GM19397 (cell line): ENCODE data around the gene SUMO3.

Source experiments
- ATAC-seq: cut with Tn5 transposase; IDR thresholded peaks from one replicate; pipeline ENCODE4 v1.9.1; 2021; ENCODE audit warnings: mild to moderate bottlenecking, moderate library complexity; ENCODE audit not compliant: unreplicated experiment

Gene SUMO3

GRCh38 chr21:44780767-44781459 is 36.9 kb downstream of the SUMO3 start:
- no peak for ATAC-seq

- no peak for ATAC-seq
Observed at GRCh38 chr21:44780137-44780502, 37.7 kb downstream of the SUMO3 start.

DNA sequence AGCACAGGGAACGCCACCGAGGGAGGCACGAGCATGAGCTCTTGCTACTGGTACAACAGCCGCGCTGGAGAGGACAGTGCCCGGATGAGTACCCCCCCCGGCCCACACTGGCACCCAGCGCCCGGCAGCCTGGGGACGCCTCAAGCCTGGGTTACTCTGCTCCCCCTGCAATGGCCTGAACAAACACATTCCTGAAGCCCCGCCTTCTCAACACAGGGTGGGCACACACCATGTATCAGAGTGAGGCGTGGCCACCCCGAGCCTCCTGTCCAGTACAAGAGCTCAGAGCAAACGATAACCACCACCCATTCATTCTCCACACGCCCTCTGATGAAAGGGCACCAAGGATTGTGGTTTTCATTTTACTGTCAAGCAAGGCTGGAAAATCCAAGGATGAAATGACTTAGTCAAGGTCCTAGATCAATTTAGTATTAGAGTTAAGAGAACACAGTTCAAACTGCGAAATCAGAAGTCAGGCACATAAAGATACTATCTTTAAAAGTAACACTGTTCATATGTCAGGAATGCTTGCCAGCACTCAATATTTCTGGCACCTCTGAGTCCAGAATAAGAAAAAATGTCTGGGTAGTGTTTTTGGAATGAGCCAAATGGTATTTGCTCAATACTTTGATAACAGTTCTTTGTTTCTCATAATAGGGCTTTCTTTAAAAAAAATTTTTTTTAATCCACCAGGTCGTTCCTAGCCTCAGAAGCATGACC is 38.3 kb downstream of the SUMO3 start:
- ATAC-seq = no peak

DNA sequence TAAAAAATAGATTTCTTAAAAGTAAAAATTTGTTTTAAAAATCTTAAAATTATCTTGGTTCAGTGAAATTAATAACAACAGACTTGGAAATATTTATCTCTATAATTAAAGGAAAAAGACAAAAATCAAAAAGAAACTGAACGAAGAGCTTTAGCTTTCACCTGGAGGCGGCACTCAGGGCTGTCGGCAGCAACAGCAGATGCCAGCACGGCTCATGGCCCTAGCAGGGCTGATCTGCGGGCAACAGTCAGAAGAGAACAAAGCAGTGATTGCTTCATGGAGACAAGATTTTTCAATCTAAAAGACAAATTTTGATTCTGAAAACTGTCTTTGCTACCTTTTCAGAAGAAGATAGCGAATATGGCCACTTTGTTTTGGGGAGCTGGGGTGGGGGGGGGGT is 38.9 kb downstream of the SUMO3 start:
- ATAC-seq = no peak

DNA sequence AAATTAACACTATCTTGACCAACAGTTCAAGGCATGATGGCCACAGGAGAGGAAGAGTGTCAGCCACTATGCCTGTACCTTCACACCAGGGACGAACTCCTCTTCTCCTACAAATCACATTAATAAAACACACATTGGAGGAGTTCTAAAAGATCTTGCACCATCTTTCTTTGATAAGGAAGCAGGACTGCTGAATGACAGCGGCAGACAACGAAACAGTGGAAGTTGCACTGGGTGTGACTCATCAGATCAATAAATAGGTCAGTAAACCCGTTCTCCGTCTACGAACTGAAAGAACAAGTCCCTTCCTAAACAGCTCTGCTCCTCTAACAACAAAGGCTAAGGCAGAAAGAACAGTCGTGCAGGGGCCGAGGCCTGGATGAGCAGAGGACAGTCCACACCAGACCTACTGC is 39.4 kb downstream of the SUMO3 start:
- no peak for ATAC-seq

- ATAC-seq = no peak
Observed at GRCh38 chr21:44778094-44778493, 39.8 kb downstream of the SUMO3 start.

- no peak for ATAC-seq
Observed at GRCh38 chr21:44774972-44775371, 42.9 kb downstream of the SUMO3 start.

- ATAC-seq = no peak
Observed at GRCh38 chr21:44773291-44773932, 44.5 kb downstream of the SUMO3 start.

- no peak for ATAC-seq
Observed at GRCh38 chr21:44771896-44772525, 45.9 kb downstream of the SUMO3 start.

DNA sequence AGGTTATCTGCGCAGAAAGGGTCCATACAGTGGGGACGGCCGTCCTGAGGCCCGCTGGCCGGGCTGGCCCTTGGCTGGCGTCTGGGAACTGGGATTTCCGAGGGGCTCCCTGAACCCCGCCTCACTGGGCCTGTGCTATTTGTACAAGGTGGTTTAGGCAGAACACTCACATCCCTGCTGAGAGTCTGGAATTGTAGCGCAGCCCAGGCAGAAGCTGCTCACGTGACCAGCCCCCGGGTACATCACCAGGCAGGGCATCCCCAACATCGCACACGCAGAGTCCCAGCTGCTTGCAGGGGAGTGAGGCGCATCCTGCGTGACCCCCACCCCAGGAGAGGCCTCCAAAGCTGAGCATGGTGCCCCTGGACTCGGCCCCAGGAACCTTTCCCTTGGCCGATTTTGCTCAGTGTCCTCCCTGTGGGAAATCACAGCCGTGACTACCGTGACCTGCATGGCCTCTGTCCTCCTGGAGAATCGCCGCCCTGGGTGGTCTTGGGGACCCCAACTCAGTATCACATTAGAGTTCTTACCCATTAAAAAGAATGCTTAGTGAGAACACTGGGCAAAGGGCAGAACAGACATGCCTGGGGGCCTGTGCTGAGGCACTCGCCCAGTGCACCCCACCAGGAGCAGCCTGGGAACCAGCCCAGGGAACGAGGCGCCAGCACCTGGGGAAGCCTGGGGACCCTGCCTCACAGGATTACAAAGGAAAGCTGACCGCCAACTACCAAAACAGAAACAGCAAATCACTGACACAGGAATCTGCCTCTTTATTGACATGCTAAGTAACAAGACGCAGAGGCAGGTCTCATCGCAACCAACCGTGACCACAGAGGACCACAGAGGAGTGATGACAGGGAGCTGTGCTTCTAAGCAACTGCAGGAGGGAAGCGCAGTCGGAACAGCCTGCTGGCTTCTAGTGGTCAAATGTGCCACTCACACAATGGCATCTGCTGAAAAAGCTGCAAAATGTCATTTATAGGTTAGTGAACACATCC is 49.7 kb downstream of the SUMO3 start:
- no peak for ATAC-seq

DNA sequence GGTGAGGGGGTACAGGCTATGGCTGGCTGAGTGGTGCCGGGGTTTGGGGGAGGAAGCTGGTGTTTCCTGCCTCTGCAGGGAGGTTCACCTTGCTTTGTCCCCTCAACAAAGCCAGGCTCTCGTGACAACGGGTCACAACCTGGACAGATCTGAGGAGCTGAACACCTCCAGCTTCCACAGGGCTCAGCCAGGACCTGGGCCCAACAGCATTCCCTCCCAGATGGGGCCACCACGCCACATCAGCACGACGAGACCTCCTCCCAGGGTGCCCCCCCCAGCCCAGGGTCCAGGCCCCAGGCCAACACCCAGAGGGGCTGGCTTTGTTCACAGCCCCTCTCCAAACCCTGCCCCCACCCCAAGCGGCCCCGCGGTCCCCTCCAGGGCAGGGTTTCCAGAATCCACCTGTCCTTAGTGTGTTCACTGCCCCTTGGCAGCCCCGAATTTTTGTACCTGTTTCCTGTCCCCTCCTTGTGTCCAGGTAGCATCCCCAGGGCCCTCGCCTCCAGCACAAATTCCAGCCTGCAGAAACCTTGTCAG is 51.0 kb downstream of the SUMO3 start:
- ATAC-seq = no peak

DNA sequence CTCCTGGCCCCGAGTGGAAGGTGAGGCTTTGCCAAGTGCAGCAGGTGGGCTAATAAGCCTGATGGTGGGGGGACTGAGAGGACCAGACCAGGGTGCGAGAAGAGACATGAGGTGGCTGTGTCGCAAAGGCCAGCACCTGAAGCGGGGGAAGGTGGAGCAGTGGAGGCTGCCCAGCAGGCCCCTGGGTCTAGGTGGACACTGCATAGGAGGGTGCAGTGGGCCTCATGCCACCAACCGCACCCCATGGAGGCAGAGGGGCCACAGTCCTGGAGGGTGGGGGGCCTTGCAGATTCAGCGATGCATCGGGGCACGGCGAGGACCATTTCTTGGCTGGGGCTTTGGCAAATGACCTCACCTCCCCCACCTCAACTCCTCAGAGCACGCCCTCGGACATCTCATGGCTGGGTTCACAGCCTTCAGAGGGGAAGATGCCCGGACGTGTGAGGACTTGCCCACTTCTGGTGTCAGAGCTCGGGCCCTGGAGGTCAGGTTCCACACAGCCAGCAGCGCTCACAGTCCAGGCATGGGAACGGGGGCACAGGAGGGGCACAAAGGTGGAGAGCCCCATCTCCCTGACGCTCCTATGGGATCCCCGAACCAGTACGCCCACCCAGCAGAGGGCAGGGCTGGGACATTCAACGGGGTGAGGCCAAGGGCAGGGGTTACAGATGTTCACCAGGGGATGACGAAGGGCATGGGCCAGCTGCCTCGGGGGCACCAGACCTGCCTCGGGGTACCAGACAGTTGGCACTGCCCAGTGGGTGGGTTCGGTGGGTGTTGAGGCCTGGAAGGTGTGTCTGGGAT is 51.6 kb downstream of the SUMO3 start:
- no peak for ATAC-seq

- no peak for ATAC-seq
Observed at GRCh38 chr21:44765231-44766013, 52.4 kb downstream of the SUMO3 start.

DNA sequence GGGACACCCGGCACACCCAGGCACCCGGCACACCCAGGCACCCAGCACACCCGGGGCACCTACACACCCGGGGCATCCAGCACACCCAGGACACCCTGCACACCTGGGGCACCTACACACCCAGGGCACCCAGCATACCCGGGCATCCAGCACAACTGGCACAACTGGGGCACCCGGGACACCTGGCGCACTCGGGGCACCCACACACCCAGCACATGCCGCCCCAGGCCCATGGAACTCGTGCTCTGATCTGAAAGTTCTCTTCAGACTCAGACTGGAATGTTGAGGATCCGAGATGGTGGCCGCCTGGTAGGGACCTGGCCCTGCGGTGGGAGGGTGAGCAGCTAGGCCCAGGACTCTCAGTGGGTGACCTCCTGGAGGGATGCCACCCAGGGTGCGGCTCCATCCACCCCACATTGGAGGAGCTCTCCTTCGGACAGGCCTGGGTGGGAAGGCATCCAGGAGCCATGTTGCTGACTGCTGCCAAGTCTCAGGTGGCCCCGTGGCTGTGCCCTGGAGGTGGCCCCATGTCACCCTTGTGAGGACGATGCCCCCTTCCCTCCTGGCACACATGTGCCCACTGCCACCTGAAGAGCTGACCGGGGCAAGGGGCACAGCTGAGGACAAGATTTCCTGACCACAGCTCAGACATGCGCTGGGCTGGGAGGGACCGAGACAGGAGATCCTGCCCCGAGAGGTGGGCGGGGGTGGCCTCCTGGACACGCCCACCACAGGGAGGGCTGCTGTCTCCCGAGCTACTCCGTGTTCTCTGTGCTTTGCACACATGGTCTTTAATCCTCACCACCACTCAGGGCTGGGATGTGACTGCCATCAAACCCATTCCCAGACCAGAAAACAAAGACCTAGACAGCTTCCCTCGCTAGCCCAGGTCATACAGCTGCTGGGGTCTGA is 53.3 kb downstream of the SUMO3 start:
- no peak for ATAC-seq

- no peak for ATAC-seq
Observed at GRCh38 chr21:44763451-44764318, 54.2 kb downstream of the SUMO3 start.

DNA sequence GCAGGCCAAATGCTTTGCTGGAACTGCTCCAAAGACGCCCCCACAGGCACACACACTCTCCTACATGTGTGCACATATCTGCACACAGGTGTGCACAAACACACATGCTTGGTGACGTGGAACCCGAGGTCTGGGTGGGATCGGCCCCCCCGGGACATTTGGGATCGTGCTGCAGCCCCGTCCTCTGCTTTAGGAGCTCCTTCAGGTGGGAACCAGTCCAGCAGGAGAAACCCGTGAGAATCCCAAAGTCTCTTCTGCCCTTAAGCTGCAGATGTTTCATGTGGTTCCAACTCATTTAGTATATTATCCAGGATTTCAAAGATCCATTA is 54.8 kb downstream of the SUMO3 start:
- no peak for ATAC-seq
